Measurements from ENCODE around the gene HCFC1. TPM values are rescaled to one million over a fixed set of nuclear protein-coding genes. Genes with fewer than 3 reads are reported as not detected.
A peak's percentile ranks its signal among the peaks of the same experiment; 100 is the strongest.

Gene HCFC1
- total and polyA plus RNA-seq, 11 donors = 11.8 to 72.6 (median 33.8) TPM

DNA sequence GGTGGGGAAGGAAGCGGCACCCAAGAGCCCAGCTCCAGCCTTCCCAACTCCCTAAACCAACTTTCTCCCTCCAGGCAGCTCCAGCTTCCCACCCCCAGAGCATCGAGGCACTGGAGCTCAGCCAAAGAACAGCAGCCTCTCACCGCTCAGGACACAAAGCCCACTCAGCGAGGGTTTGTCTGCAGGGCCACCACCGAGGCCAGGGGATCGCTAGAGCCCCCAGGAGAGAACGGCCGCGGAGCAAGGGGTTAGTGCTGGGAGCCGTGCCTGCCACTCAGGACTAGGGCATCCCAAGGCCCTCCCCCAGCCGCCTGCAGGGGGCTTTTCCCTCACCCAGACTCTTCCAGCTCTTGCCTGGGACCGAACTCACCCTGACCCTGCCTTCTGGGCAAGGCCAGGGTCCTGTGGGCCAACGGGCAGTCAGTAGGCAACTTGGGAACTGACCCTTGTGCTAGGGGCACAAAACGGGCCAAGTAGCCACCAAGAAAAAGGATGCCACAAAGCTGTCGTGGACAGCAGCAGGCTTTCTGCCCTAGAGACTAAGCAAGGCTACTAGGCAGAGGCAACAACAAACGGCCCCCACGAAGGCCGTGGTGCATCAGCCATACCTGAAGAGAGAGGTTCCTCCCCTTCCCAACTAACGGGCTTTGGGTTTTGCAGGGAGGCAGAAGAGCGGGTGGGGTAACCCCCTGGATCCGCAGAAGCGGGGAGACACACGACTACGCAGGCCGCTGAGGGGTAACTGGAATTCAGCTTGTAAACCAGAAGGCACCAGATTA is 2.3 kb downstream of the HCFC1 start:
- Histone ChIP-seq H3K27me3 (peaks cover 0 to 9% (median 0%) of the 10 kb centered on the region in 9 donors), H3K4me1 (peaks cover 0 to 70% (median 41%) of the 10 kb centered on the region in 12 donors), H3K4me3 (peak overlapping the region in 11 of 12 donors; percentile 84 to 95 (median 90)), H3K36me3 (peaks cover 0 to 5% (median 0%) of the 10 kb centered on the region in 9 donors), H3K9me3 (no peaks in the 10 kb centered on the region), H3K27ac (peak overlapping the region in 11 of 12 donors; percentile 16 to 100 (median 83))
- peak in 1 of 5 donors; percentile 27 for DNase-seq
- TF ChIP-seq, protein P1, sequence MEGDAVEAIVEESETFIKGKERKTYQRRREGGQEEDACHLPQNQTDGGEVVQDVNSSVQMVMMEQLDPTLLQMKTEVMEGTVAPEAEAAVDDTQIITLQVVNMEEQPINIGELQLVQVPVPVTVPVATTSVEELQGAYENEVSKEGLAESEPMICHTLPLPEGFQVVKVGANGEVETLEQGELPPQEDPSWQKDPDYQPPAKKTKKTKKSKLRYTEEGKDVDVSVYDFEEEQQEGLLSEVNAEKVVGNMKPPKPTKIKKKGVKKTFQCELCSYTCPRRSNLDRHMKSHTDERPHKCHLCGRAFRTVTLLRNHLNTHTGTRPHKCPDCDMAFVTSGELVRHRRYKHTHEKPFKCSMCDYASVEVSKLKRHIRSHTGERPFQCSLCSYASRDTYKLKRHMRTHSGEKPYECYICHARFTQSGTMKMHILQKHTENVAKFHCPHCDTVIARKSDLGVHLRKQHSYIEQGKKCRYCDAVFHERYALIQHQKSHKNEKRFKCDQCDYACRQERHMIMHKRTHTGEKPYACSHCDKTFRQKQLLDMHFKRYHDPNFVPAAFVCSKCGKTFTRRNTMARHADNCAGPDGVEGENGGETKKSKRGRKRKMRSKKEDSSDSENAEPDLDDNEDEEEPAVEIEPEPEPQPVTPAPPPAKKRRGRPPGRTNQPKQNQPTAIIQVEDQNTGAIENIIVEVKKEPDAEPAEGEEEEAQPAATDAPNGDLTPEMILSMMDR (IDR thresholded peaks at IDR 0.05) = no peak
- TF ChIP-seq POLR2A (IDR thresholded peaks at IDR 0.05) = no peak
- 15 to 62% (median 35%) methylated on average over 22 to 25 of the region's 25 CpGs for WGBS, 4 donors
- intact Hi-C loops (cut with DNase I) = loop anchor here in 1 of 10 donors (2.0 kb wide), 1 partner anchor 41 kb away; no protein-coding TSS in a partner anchor
- no peak for ATAC-seq

DNA sequence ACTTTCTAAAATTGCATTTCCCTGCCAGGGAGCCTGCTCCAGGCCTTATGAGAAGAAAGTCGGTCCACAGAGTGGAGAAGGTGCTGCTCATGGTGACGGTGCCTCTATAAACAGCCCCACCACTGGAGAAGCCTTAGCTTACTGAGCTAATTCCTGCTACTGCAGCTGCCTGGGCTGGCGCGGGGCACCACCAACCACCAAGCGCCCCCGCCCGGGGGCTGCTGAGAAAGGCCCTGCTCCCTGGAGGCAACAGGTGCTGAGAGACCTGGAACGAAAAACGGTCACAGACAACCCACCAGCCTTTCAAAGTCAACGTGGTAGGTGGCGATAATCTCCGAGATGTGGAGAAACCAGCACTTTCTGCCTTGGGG is 2.9 kb downstream of the HCFC1 start:
- Histone ChIP-seq H3K4me1 (peaks cover 0 to 66% (median 38%) of the 10 kb centered on the region in 12 donors), H3K36me3 (peaks cover 0 to 11% (median 1%) of the 10 kb centered on the region in 9 donors), H3K27me3 (peaks cover 0 to 9% (median 0%) of the 10 kb centered on the region in 9 donors), H3K9me3 (no peaks in the 10 kb centered on the region), H3K4me3 (peak overlapping the region in 10 of 12 donors; percentile 12 to 95 (median 90)), H3K27ac (peak overlapping the region in 9 of 12 donors; percentile 16 to 100 (median 83))
- TF ChIP-seq, protein P1 (IDR thresholded peaks at IDR 0.05) = peak in 1 of 12 donors; percentile 10
- TF ChIP-seq POLR2A (IDR thresholded peaks at IDR 0.05) = no peak
- DNase-seq = peak in 1 of 5 donors; percentile 39
- 20 to 64% (median 41%) methylated on average over 12 of the region's 12 CpGs for WGBS, 4 donors
- intact Hi-C loops (cut with DNase I) = loop anchor here in 1 of 10 donors (2.0 kb wide), 1 partner anchor 40 kb away; no protein-coding TSS in a partner anchor
- ATAC-seq = no peak

DNA sequence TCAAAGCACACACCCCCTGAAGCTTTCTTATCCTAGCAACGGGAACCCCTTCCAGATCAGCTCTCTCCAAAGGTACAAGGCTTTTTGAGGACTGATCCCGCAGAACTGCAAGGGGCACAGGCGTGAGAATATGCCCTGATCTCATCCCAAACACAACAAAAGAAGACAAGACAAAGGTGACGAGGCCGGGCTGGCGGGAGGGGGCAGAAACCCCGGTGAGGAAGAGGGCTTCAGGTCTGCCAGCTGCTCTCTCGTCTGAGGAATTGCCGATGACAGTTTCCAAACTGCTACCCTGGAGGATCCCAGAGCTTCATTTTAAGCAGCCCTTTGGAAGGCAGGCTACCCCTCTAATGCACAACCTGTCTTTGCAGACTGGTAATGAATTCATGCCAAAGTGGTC is 3.4 kb downstream of the HCFC1 start:
- Histone ChIP-seq H3K4me1 (peaks cover 0 to 61% (median 36%) of the 10 kb centered on the region in 12 donors), H3K27ac (peak overlapping the region in 7 of 12 donors; percentile 3 to 100 (median 68)), H3K27me3 (peaks cover 0 to 9% (median 0%) of the 10 kb centered on the region in 9 donors), H3K36me3 (peaks cover 0 to 16% (median 6%) of the 10 kb centered on the region in 9 donors), H3K4me3 (peak overlapping the region in 7 of 12 donors; percentile 12 to 95 (median 90)), H3K9me3 (no peaks in the 10 kb centered on the region)
- intact Hi-C loops (cut with DNase I) = loop anchor here in 1 of 10 donors (2.0 kb wide), 1 partner anchor 39 kb away; no protein-coding TSS in a partner anchor
- no peak for TF ChIP-seq POLR2A (IDR thresholded peaks at IDR 0.05)
- TF ChIP-seq, protein P1 (IDR thresholded peaks at IDR 0.05) = no peak
- WGBS, 4 donors = 30 to 76% (median 53%) methylated on average over 9 of the region's 9 CpGs
- DNase-seq (no peak), ATAC-seq (no peak)
